ENCODE measurements around the gene PTPN20. TPM values are rescaled to one million over a fixed set of nuclear protein-coding genes. Genes with fewer than 3 reads are reported as not detected.

Gene PTPN20
- total and polyA plus RNA-seq, 8 donors, result 0.37 to 15.2 (median 1.6) TPM; not detected in 2

- WGBS, 5 donors, result 87 to 94% (median 90%) methylated on average over 10 of the region's 10 CpGs
- Histone ChIP-seq H3K4me1 (no peaks in the 10 kb centered on the region), H3K9me3 (no peaks in the 10 kb centered on the region), H3K4me3 (no peak overlapping the region), H3K27ac (no peak overlapping the region), H3K36me3 (no peaks in the 10 kb centered on the region), H3K27me3 (no peaks in the 10 kb centered on the region)
- intact Hi-C loops (cut with DNase I; ENCODE audit: low total_unique reads), result no loop called here
- peak in 1 of 2 donors; percentile 14 for DNase-seq
- TF ChIP-seq POLR2A (IDR thresholded peaks at IDR 0.05) (no peak), EP300 (IDR thresholded peaks at IDR 0.05) (no peak), POLR2AphosphoS5 (IDR thresholded peaks at IDR 0.05) (no peak)
- TF ChIP-seq, protein P1, sequence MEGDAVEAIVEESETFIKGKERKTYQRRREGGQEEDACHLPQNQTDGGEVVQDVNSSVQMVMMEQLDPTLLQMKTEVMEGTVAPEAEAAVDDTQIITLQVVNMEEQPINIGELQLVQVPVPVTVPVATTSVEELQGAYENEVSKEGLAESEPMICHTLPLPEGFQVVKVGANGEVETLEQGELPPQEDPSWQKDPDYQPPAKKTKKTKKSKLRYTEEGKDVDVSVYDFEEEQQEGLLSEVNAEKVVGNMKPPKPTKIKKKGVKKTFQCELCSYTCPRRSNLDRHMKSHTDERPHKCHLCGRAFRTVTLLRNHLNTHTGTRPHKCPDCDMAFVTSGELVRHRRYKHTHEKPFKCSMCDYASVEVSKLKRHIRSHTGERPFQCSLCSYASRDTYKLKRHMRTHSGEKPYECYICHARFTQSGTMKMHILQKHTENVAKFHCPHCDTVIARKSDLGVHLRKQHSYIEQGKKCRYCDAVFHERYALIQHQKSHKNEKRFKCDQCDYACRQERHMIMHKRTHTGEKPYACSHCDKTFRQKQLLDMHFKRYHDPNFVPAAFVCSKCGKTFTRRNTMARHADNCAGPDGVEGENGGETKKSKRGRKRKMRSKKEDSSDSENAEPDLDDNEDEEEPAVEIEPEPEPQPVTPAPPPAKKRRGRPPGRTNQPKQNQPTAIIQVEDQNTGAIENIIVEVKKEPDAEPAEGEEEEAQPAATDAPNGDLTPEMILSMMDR (IDR thresholded peaks at IDR 0.05), result no peak
Observed at GRCh38 chr10:47030191-47030703, 119.0 kb downstream of the PTPN20 start.

DNA sequence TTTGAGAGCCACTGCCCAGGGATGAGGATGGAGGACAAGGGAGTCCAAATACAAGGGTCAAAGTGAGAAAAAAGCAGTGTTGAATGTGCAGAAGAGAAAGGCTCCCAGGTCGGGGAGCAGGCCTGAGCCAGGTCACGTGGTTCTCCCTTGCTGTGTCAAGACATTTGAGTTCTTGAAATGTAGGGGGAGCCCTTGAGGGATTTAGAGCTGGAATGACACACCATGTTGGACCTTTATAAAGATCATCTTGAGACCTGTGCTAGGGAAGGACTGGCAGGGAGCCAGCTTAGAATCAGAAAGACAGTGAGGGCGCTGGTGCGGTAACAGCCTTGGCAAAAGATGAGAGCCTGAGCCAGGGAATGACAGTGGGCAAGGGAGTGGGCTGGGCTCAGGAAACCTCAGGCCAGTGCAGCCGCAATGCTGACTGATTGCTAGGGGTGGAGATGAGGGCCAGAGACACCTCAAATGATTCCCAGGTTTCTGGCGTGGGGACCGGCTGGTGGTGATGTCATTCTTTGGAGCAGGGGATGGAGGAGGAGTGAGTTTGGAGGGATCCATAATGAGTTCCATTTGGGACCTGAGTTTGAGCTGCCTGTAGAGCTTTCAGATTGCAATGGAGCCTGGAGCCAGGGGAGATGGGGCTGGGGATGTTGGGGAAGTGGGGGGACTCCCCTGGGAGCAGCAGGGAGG lies 120.1 kb downstream of the PTPN20 start:
- DNase-seq, result no peak
- Histone ChIP-seq H3K4me3 (no peak overlapping the region), H3K27me3 (peaks cover 0 to 9% (median 0%) of the 10 kb centered on the region in 3 donors), H3K27ac (no peak overlapping the region), H3K9me3 (no peaks in the 10 kb centered on the region), H3K4me1 (no peaks in the 10 kb centered on the region), H3K36me3 (no peaks in the 10 kb centered on the region)
- intact Hi-C loops (cut with DNase I; ENCODE audit: low total_unique reads), result no loop called here
- WGBS, 5 donors, result 73 to 80% (median 75%) methylated on average over 7 of the region's 7 CpGs
- TF ChIP-seq POLR2AphosphoS5 (IDR thresholded peaks at IDR 0.05) (no peak), POLR2A (IDR thresholded peaks at IDR 0.05) (no peak), EP300 (IDR thresholded peaks at IDR 0.05) (no peak)
- TF ChIP-seq, protein P1 (IDR thresholded peaks at IDR 0.05), result no peak

GRCh38 chr10:47031901-47032465 lies 120.8 kb downstream of the PTPN20 start:
- DNase-seq, result no peak
- H3K4me1 ChIP-seq, result no peaks in the 10 kb centered on the region
- 85 to 93% (median 87%) methylated on average over 7 of the region's 7 CpGs for WGBS, 5 donors
- no peak overlapping the region for H3K27ac ChIP-seq
- TF ChIP-seq POLR2A (IDR thresholded peaks at IDR 0.05), result no peak
- TF ChIP-seq, protein P1 (IDR thresholded peaks at IDR 0.05), result no peak
- TF ChIP-seq EP300 (IDR thresholded peaks at IDR 0.05), result no peak
- no peak for TF ChIP-seq POLR2AphosphoS5 (IDR thresholded peaks at IDR 0.05)
- H3K27me3 ChIP-seq, result peaks cover 0 to 11% (median 0%) of the 10 kb centered on the region in 3 donors
- intact Hi-C loops (cut with DNase I; ENCODE audit: low total_unique reads), result no loop called here
- H3K9me3 ChIP-seq, result no peaks in the 10 kb centered on the region
- H3K36me3 ChIP-seq, result no peaks in the 10 kb centered on the region
- no peak overlapping the region for H3K4me3 ChIP-seq

- Histone ChIP-seq H3K4me3 (no peak overlapping the region), H3K36me3 (no peaks in the 10 kb centered on the region), H3K27me3 (peaks cover 0 to 11% (median 0%) of the 10 kb centered on the region in 3 donors), H3K4me1 (no peaks in the 10 kb centered on the region), H3K9me3 (no peaks in the 10 kb centered on the region), H3K27ac (no peak overlapping the region)
- 79 to 95% (median 82%) methylated on average over 5 of the region's 5 CpGs for WGBS, 5 donors
- no peak for DNase-seq
- TF ChIP-seq POLR2AphosphoS5 (IDR thresholded peaks at IDR 0.05) (no peak), POLR2A (IDR thresholded peaks at IDR 0.05) (no peak), EP300 (IDR thresholded peaks at IDR 0.05) (no peak)
- TF ChIP-seq, protein P1 (IDR thresholded peaks at IDR 0.05), result no peak
- intact Hi-C loops (cut with DNase I; ENCODE audit: low total_unique reads), result no loop called here
Observed at GRCh38 chr10:47033081-47033480, 121.9 kb downstream of the PTPN20 start.
